ENCODE measurements around the gene SYNM.

The SYNM gene

GRCh38 chr15:99122831-99123712 lies 18.2 kb downstream of the SYNM start:
- no peak for DNase-seq (ENCODE audit: low spot score)

- no peak for DNase-seq (ENCODE audit: low spot score)
These were observed 19.0 kb downstream of the SYNM start for GRCh38 chr15:99123713-99124451.

GRCh38 chr15:99124641-99125040 lies 19.8 kb downstream of the SYNM start:
- no peak for DNase-seq (ENCODE audit: low spot score)

GRCh38 chr15:99125061-99125891 lies 20.4 kb downstream of the SYNM start:
- no peak for DNase-seq (ENCODE audit: low spot score)

- no peak for DNase-seq (ENCODE audit: low spot score)
These were observed 21.3 kb downstream of the SYNM start for GRCh38 chr15:99126131-99126588.

GRCh38 chr15:99126930-99127329 lies 22.1 kb downstream of the SYNM start:
- DNase-seq (ENCODE audit: low spot score) = no peak

- DNase-seq (ENCODE audit: low spot score) = no peak
These were observed 22.9 kb downstream of the SYNM start for GRCh38 chr15:99127773-99128172.

GRCh38 chr15:99128411-99128810 lies 23.5 kb downstream of the SYNM start:
- DNase-seq (ENCODE audit: low spot score) = no peak

- DNase-seq (ENCODE audit: low spot score) = no peak
These were observed 24.8 kb downstream of the SYNM start for GRCh38 chr15:99129644-99130043.

GRCh38 chr15:99130314-99130713 lies 25.4 kb downstream of the SYNM start:
- no peak for DNase-seq (ENCODE audit: low spot score)

- no peak for DNase-seq (ENCODE audit: low spot score)
These were observed 26.0 kb downstream of the SYNM start for GRCh38 chr15:99130765-99131440.

- DNase-seq (ENCODE audit: low spot score) = no peak
These were observed 26.7 kb downstream of the SYNM start for GRCh38 chr15:99131441-99132023.

- no peak for DNase-seq (ENCODE audit: low spot score)
These were observed 27.2 kb downstream of the SYNM start for GRCh38 chr15:99132122-99132521.

- DNase-seq (ENCODE audit: low spot score) = no peak
These were observed 27.9 kb downstream of the SYNM start for GRCh38 chr15:99132634-99133287.

- no peak for DNase-seq (ENCODE audit: low spot score)
These were observed 29.5 kb downstream of the SYNM start for GRCh38 chr15:99134317-99134821.

GRCh38 chr15:99135194-99135593 lies 30.3 kb downstream of the SYNM start:
- no peak for DNase-seq (ENCODE audit: low spot score)

GRCh38 chr15:99137111-99137546 lies 32.2 kb downstream of the SYNM start:
- no peak for DNase-seq (ENCODE audit: low spot score)

GRCh38 chr15:99137877-99138276 lies 33.0 kb downstream of the SYNM start:
- no peak for DNase-seq (ENCODE audit: low spot score)

- no peak for DNase-seq (ENCODE audit: low spot score)
These were observed 33.7 kb downstream of the SYNM start for GRCh38 chr15:99138491-99138982.

- DNase-seq (ENCODE audit: low spot score) = no peak
These were observed 34.4 kb downstream of the SYNM start for GRCh38 chr15:99139276-99139675.

Measured in CD4-positive, alpha-beta T cell treated with Interleukin-2 at 100 ng/mL for 4 hours (primary cell).